ENCODE measurements around the gene CARS2. TPM values are rescaled to one million over a fixed set of nuclear protein-coding genes. Genes with fewer than 3 reads are reported as not detected.
"Not testable (repeated sequence)": the region's sequence is repeated elsewhere in the genome, so short reads cannot be mapped to it uniquely, and the experiment has no call there.

CARS2 gene
- total and polyA plus RNA-seq, 7 donors: 35.4 to 77.5 (median 45.7) TPM

DNA sequence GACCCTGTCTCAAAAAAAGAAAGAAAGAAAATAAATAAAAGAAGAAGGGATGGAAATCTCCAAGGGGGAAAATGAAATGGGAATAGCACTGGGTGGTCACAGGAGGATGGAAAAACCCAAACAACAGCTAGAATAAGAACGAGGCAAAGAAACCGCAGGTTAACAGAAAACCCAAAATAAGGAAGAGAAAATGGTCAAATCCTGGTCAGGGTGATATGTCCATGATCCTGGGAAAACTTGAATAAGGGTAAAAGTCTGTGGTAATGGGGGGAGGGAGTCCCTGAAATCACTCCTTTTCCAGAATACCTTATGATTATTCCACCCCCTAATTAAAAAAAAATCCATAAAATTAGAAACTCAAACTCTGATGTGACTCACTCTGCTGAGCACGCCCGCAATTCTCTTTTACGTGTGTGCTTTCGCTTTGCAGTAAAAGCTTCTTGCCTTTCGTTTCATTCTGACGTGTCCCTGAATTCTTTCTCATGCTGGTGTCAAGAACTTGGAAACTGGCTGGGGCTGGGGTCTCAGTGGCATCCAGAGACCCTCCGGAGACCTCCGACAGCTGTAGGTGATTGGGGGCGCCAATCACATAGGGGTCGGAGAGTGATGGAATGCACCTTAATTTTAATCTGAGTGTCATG, 94.8 kb downstream of the CARS2 start:
- DNase-seq: no peak
- Histone ChIP-seq H3K27ac (no peak overlapping the region), H3K9me3 (no peaks in the 10 kb centered on the region), H3K4me1 (peaks cover 0 to 5% (median 4%) of the 10 kb centered on the region in 4 donors), H3K27me3 (no peaks in the 10 kb centered on the region), H3K36me3 (no peaks in the 10 kb centered on the region), H3K4me3 (no peak overlapping the region)
- intact Hi-C loops (cut with DNase I): loop anchor here (5.0 to 10.0 kb wide), 2 partner anchors 49 to 386 kb away; partner anchors contain the start of gene RAB20
- 62 to 79% methylated on average over 12 of the region's 12 CpGs for WGBS, 2 donors
- TF ChIP-seq, protein P1, sequence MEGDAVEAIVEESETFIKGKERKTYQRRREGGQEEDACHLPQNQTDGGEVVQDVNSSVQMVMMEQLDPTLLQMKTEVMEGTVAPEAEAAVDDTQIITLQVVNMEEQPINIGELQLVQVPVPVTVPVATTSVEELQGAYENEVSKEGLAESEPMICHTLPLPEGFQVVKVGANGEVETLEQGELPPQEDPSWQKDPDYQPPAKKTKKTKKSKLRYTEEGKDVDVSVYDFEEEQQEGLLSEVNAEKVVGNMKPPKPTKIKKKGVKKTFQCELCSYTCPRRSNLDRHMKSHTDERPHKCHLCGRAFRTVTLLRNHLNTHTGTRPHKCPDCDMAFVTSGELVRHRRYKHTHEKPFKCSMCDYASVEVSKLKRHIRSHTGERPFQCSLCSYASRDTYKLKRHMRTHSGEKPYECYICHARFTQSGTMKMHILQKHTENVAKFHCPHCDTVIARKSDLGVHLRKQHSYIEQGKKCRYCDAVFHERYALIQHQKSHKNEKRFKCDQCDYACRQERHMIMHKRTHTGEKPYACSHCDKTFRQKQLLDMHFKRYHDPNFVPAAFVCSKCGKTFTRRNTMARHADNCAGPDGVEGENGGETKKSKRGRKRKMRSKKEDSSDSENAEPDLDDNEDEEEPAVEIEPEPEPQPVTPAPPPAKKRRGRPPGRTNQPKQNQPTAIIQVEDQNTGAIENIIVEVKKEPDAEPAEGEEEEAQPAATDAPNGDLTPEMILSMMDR (IDR thresholded peaks at IDR 0.05): no peak
- TF ChIP-seq POLR2AphosphoS5 (IDR thresholded peaks at IDR 0.05) (no peak), EP300 (IDR thresholded peaks at IDR 0.05) (no peak), POLR2A (IDR thresholded peaks at IDR 0.05) (no peak)

DNA sequence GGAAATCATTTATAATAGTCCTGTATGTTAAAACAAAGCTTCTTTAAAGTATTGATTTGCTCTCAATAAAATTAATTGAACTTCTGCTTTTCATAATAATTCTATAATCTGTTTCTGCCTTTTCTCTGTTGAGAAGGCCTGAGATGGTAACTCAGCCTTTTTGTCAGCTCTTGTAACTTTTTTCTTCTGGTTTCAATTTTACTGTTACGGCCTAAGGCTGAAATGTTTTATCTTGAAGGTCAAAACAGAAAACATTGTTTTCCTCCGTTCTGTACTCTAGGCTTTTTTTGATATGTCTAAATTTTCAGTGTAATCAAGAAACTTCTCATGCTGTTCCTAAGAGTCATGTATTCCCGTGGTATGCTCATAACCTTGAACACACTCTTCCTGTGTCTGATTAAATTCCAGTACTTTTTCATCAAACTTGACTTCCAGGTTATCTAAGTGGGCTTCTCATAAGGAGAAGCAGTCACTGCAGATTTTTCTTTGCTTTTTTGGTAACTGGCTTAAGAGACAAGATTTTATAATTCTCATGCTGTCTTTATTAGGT, 98.2 kb downstream of the CARS2 start:
- no peak overlapping the region for H3K27ac ChIP-seq
- TF ChIP-seq, protein P1 (IDR thresholded peaks at IDR 0.05): no peak
- TF ChIP-seq POLR2A (IDR thresholded peaks at IDR 0.05) (no peak), EP300 (IDR thresholded peaks at IDR 0.05) (no peak), POLR2AphosphoS5 (IDR thresholded peaks at IDR 0.05) (no peak)
- 86% methylated on average over 3 of the region's 3 CpGs for WGBS, 2 donors
- DNase-seq: no peak
- no peak overlapping the region for H3K4me3 ChIP-seq
- no peaks in the 10 kb centered on the region for H3K36me3 ChIP-seq
- no peaks in the 10 kb centered on the region for H3K4me1 ChIP-seq
- no peaks in the 10 kb centered on the region for H3K9me3 ChIP-seq
- H3K27me3 ChIP-seq: no peaks in the 10 kb centered on the region
- intact Hi-C loops (cut with DNase I): no loop called here

DNA sequence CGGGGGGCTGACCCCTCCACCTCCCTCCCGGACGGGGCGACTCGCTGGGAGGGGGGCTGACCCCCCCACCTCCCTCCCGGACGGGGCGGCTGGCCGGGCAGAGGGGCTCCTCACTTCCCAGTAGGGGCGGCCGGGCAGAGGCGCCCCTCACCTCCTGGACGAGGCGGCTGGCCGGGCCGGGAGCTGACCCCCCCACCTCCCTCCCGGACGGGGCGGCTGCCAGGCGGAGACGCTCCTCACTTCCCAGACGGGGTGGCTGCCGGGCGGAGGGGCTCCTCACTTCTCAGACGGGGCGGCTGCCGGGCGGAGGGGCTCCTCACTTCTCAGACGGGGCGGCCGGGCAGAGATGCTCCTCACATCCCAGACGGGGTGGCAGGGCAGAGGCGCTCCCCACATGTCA, 99.6 kb downstream of the CARS2 start:
- H3K4me3 ChIP-seq; DNase-seq; H3K4me1 ChIP-seq; intact Hi-C loops (cut with DNase I); H3K36me3 ChIP-seq; H3K27me3 ChIP-seq; H3K27ac ChIP-seq; H3K9me3 ChIP-seq: not testable (repeated sequence)
- 91 to 94% methylated on average over 31 of the region's 33 CpGs for WGBS, 2 donors

DNA sequence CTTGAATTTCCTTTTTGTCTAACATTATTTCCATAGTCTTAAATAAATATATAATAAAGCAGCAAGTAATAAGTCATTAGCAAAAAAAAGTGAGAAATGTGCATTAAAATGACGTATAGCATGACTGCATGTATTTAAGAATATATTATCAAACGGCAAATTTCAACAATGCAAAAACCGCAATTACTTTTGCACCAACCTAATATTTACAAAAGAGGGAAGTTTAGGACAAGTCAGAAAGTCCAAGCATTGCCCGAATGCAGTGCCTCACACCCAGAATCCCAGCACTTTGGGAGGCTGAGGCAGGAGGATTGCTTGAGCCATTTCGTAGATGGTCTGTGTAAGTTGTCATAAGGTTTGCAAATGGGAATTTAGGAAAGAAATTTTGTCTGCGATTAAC, 100.8 kb downstream of the CARS2 start:
- intact Hi-C loops (cut with DNase I): no loop called here
- H3K9me3 ChIP-seq: no peaks in the 10 kb centered on the region

DNA sequence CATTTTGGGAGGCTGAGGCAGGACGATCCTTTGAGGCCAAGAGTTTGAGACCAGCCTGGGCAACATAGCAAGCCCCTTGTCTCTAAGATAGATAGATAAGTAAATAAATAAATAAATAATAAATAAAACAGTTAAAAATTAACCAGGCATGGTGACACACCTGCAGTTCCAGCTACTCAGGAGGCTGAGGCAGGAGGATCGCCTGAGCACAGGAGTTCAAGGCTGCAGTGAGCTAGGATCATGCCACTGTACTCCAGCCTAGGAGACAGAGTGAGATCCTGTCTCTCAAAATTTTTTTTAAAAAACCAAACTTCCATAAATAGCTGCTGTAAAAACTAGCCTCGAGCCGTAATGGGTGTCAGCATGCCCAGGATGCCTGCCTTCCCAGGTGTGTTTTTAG, 104.9 kb downstream of the CARS2 start:
- Histone ChIP-seq H3K36me3 (no peaks in the 10 kb centered on the region), H3K27me3 (no peaks in the 10 kb centered on the region), H3K4me1 (no peaks in the 10 kb centered on the region), H3K27ac (no peak overlapping the region), H3K4me3 (no peak overlapping the region), H3K9me3 (no peaks in the 10 kb centered on the region)
- intact Hi-C loops (cut with DNase I): no loop called here
- 85 to 90% methylated on average over 4 of the region's 4 CpGs for WGBS, 2 donors
- TF ChIP-seq EP300 (IDR thresholded peaks at IDR 0.05) (no peak), POLR2A (IDR thresholded peaks at IDR 0.05) (no peak), POLR2AphosphoS5 (IDR thresholded peaks at IDR 0.05) (no peak)
- TF ChIP-seq, protein P1 (IDR thresholded peaks at IDR 0.05): no peak
- DNase-seq: no peak

More for the DNA sequence above, 100.8 kb downstream of the CARS2 start:
- Histone ChIP-seq H3K4me1 (no peaks in the 10 kb centered on the region), H3K27me3 (no peaks in the 10 kb centered on the region), H3K27ac (no peak overlapping the region), H3K36me3 (no peaks in the 10 kb centered on the region), H3K4me3 (no peak overlapping the region)
- 94 to 95% methylated on average over 6 of the region's 6 CpGs for WGBS, 2 donors
- no peak for TF ChIP-seq POLR2AphosphoS5 (IDR thresholded peaks at IDR 0.05)
- no peak for TF ChIP-seq POLR2A (IDR thresholded peaks at IDR 0.05)
- TF ChIP-seq, protein P1 (IDR thresholded peaks at IDR 0.05): no peak
- TF ChIP-seq EP300 (IDR thresholded peaks at IDR 0.05): no peak
- no peak for DNase-seq

Data from sigmoid colon (tissue), 7 donors.